Parathyroid adenoma (tissue), 2 donors: ENCODE results near the gene TSPOAP1.

Source experiments
- H2AFZ ChIP-seq: fragments of 300-600 bp; sonication (generic); one replicate; pipeline ENCODE4 v1.7.0; 2017; ENCODE audit warnings: antibody characterized with exemption, mild to moderate bottlenecking
- H3K27ac ChIP-seq: fragments of 300-600 bp; sonication (generic); one replicate; pipeline ENCODE4 v1.7.0; 2017
- H3K27me3 ChIP-seq: fragments of 300-600 bp; sonication (generic); one replicate; pipeline ENCODE4 v1.7.0; 2017; ENCODE audit warnings: low read length; ENCODE audit not compliant: control insufficient read depth, insufficient read depth
- H3K36me3 ChIP-seq: fragments of 300-600 bp; sonication (generic); one replicate; pipeline ENCODE4 v1.7.0; 2017; ENCODE audit warnings: low read length; ENCODE audit not compliant: control insufficient read depth, insufficient read depth
- H3K4me1 ChIP-seq: fragments of 300-600 bp; sonication (generic); one replicate; pipeline ENCODE4 v1.7.0; 2017; ENCODE audit warnings: control low read depth
- H3K4me2 ChIP-seq: fragments of 300-600 bp; sonication (generic); one replicate; pipeline ENCODE4 v1.7.0; 2017; ENCODE audit warnings: low read length
- H3K4me3 ChIP-seq: fragments of 300-600 bp; sonication (generic); one replicate; pipeline ENCODE4 v1.7.0; 2017; ENCODE audit warnings: low read depth, low read length
- H3K79me2 ChIP-seq: fragments of 300-600 bp; sonication (generic); one replicate; pipeline ENCODE4 v1.7.0; 2017; ENCODE audit warnings: control low read depth
- H3K9ac ChIP-seq: fragments of 300-600 bp; sonication (generic); one replicate; pipeline ENCODE4 v1.7.0; 2017; ENCODE audit warnings: mild to moderate bottlenecking
- H3K9me3 ChIP-seq: fragments of 300-600 bp; sonication (generic); one replicate; pipeline ENCODE4 v1.7.0; 2017; ENCODE audit warnings: low read length; ENCODE audit not compliant: control insufficient read depth
- CTCF ChIP-seq: fragments of 300-600 bp; sonication (generic); IDR thresholded peaks from one replicate; pipeline ENCODE4 v1.7.0; 2017; ENCODE audit warnings: antibody characterized with exemption, mild to moderate bottlenecking
- donor health status: primary hyperparathyroidism.

TSPOAP1 gene

DNA sequence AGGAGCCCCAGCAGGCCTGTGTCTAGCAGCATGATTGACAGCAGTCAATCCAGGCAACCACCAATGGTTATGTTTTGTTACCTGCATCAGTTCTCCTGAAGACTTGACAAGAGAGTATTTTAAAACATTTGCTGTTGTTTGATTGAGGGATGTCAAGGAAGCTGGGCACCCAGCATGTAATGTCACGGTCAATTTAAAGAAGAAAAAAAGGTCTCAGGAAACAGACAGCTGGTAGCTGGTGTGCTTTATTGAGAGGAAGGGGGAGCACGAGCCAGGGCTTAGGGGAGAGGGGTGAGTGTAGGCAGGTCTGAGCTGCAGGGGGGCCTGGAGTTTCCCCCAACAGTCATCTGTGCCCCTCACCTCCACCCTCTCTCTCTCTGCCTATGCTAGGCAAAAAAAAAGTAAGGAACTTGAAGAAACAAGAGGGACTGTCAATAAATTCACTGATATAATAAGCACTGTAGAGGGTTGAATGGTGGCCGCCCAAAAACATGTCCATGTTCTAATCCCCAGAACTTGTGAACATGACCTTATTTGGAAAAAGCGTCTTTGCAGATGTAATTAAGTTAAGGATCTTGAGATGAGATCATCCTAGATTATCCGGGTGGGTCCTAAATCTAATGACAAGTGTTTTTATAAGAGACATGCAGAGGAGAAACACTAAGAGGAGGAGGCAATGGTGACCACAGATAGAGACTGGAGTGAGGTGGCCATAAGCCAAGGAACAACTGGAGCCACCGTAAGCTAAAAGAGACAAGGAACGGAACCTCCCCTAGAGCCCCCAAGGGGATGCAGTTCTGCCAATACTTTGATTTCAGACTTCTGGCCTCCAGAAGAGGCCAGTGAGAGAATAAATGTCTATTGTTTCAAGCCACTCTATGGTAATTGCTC, 14.5 kb downstream of the TSPOAP1 start:
- H3K4me2 ChIP-seq: no peak overlapping the region
- H3K79me2 ChIP-seq: no peaks in the 10 kb centered on the region
- no peak overlapping the region for H3K4me3 ChIP-seq
- H3K36me3 ChIP-seq: no peaks in the 10 kb centered on the region
- TF ChIP-seq CTCF: no peak
- no peak overlapping the region for H3K27ac ChIP-seq
- no peaks in the 10 kb centered on the region for H3K9me3 ChIP-seq
- H3K9ac ChIP-seq: no peak overlapping the region
- H2AFZ ChIP-seq: no peak overlapping the region
- H3K27me3 ChIP-seq: no peaks in the 10 kb centered on the region
- no peaks in the 10 kb centered on the region for H3K4me1 ChIP-seq

GRCh38 chr17:58312829-58313228, 15.8 kb downstream of the TSPOAP1 start:
- no peaks in the 10 kb centered on the region for H3K36me3 ChIP-seq
- H2AFZ ChIP-seq: no peak overlapping the region
- no peak overlapping the region for H3K4me3 ChIP-seq
- H3K79me2 ChIP-seq: no peaks in the 10 kb centered on the region
- H3K27me3 ChIP-seq: no peaks in the 10 kb centered on the region
- TF ChIP-seq CTCF: no peak
- H3K4me1 ChIP-seq: no peaks in the 10 kb centered on the region
- H3K9me3 ChIP-seq: no peaks in the 10 kb centered on the region
- no peak overlapping the region for H3K9ac ChIP-seq
- no peak overlapping the region for H3K27ac ChIP-seq
- H3K4me2 ChIP-seq: no peak overlapping the region

DNA sequence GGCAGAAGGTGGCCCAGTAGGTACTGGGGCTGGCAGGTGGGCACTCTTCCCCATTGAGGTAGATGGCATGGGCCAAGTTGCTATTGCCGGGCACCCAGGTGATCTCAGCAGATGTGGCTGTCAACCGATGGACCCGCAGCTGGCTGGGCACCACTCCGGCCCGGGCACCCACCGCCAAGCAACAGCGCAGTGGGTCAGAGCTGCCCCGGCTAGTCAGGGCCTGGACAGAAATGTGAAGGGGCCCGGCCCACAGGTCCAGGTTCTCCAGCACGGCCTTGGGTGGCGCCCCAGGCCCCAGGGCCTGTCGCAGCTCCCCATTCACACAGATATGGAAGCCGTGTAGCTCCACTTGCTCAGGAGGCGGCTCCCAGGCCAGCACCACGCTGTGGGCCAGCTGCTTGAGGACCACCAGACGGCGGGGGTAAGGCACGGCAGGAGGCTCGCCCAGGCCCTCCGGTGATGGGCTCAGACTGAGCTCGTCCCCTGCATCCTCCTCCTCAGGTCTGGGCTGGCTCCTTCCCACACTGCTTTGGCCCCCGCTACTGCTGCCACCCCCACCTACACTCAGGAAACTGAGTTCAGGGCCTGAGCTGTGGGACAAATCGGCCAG, 16.5 kb downstream of the TSPOAP1 start:
- H3K4me2 ChIP-seq: no peak overlapping the region
- no peaks in the 10 kb centered on the region for H3K27me3 ChIP-seq
- no peaks in the 10 kb centered on the region for H3K9me3 ChIP-seq
- TF ChIP-seq CTCF: no peak
- H3K36me3 ChIP-seq: no peaks in the 10 kb centered on the region
- no peak overlapping the region for H3K27ac ChIP-seq
- H2AFZ ChIP-seq: no peak overlapping the region
- no peak overlapping the region for H3K4me3 ChIP-seq
- H3K9ac ChIP-seq: no peak overlapping the region
- H3K79me2 ChIP-seq: no peaks in the 10 kb centered on the region
- no peaks in the 10 kb centered on the region for H3K4me1 ChIP-seq

- Histone ChIP-seq H3K4me1 (no peaks in the 10 kb centered on the region), H2AFZ (no peak overlapping the region), H3K79me2 (no peaks in the 10 kb centered on the region), H3K4me2 (no peak overlapping the region), H3K36me3 (no peaks in the 10 kb centered on the region), H3K9ac (no peak overlapping the region), H3K4me3 (no peak overlapping the region), H3K9me3 (no peaks in the 10 kb centered on the region), H3K27ac (no peak overlapping the region), H3K27me3 (no peaks in the 10 kb centered on the region)
- no peak for TF ChIP-seq CTCF
Observed at GRCh38 chr17:58311429-58311894, 17.1 kb downstream of the TSPOAP1 start.
